IMR-90 (cell line): ENCODE data around the gene CTPS2.

Source experiments
- BHLHE40 ChIP-seq: fragments of 150-350 bp; IDR thresholded peaks from 2 replicates; pipeline ENCODE4 v1.6.1; 2016; ENCODE audit warnings: mild to moderate bottlenecking, low read depth, low read length
- CEBPB ChIP-seq: IDR thresholded peaks from 2 replicates; pipeline ENCODE4 v1.6.1; 2012; ENCODE audit warnings: low read depth, low read length, improper control_type of control experiment
- CHD1 ChIP-seq: IDR thresholded peaks from 2 replicates; pipeline ENCODE4 v1.6.1; 2012; ENCODE audit warnings: low read depth, low read length, improper control_type of control experiment
- FOS ChIP-seq: fragments of 150-350 bp; IDR thresholded peaks from 2 replicates; pipeline ENCODE4 v1.6.1; 2016; ENCODE audit warnings: low read depth, low read length
- MAZ ChIP-seq: IDR thresholded peaks from 2 replicates; pipeline ENCODE4 v1.6.1; 2012; ENCODE audit warnings: low read depth, mild to moderate bottlenecking, low read length, improper control_type of control experiment, moderate library complexity, borderline replicate concordance
- MXI1 ChIP-seq: IDR thresholded peaks from 2 replicates; pipeline ENCODE4 v1.6.1; 2012; ENCODE audit warnings: low read depth, mild to moderate bottlenecking, low read length, moderate library complexity, borderline replicate concordance
- NFE2L2 ChIP-seq: fragments of 150-350 bp; IDR thresholded peaks from 2 replicates; pipeline ENCODE4 v1.6.1; 2016; ENCODE audit warnings: low read depth, mild to moderate bottlenecking, low read length
- POLR2A ChIP-seq: IDR thresholded peaks from 2 replicates; pipeline ENCODE4 v1.6.1; 2012; ENCODE audit warnings: mild to moderate bottlenecking, low read depth, low read length
- RAD21 ChIP-seq: IDR thresholded peaks from 2 replicates; pipeline ENCODE4 v1.6.1; 2012; ENCODE audit warnings: low read length, improper control_type of control experiment
- RCOR1 ChIP-seq: IDR thresholded peaks from 2 replicates; pipeline ENCODE4 v1.6.1; 2012; ENCODE audit warnings: mild to moderate bottlenecking, low read length, improper control_type of control experiment; ENCODE audit not compliant: insufficient replicate concordance
- RFX5 ChIP-seq: IDR thresholded peaks from 2 replicates; pipeline ENCODE4 v1.8.0; 2012; ENCODE audit warnings: low read depth, mild to moderate bottlenecking, low read length, moderate library complexity
- SMC3 ChIP-seq: fragments of 150-350 bp; IDR thresholded peaks from 2 replicates; pipeline ENCODE4 v1.6.1; 2016; ENCODE audit warnings: low read depth, mild to moderate bottlenecking, antibody characterized with exemption, low read length, moderate library complexity
- TF ChIP-seq, protein P1 (sequence below): conservative IDR thresholded peaks from 2 replicates; pipeline ENCODE4 v1.5.1; 2012; ENCODE audit warnings: mild to moderate bottlenecking, low read depth, low read length, improper control_type of control experiment
- TF ChIP-seq, protein P2 (sequence below): fragments of 150-350 bp; IDR thresholded peaks from 2 replicates; pipeline ENCODE4 v1.6.1; 2017; ENCODE audit warnings: mild to moderate bottlenecking, antibody characterized with exemption, low read length, low read depth

- TF ChIP-seq, protein P1, sequence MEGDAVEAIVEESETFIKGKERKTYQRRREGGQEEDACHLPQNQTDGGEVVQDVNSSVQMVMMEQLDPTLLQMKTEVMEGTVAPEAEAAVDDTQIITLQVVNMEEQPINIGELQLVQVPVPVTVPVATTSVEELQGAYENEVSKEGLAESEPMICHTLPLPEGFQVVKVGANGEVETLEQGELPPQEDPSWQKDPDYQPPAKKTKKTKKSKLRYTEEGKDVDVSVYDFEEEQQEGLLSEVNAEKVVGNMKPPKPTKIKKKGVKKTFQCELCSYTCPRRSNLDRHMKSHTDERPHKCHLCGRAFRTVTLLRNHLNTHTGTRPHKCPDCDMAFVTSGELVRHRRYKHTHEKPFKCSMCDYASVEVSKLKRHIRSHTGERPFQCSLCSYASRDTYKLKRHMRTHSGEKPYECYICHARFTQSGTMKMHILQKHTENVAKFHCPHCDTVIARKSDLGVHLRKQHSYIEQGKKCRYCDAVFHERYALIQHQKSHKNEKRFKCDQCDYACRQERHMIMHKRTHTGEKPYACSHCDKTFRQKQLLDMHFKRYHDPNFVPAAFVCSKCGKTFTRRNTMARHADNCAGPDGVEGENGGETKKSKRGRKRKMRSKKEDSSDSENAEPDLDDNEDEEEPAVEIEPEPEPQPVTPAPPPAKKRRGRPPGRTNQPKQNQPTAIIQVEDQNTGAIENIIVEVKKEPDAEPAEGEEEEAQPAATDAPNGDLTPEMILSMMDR, result no peak
- TF ChIP-seq RAD21 (no peak), POLR2A (no peak), CHD1 (no peak), RCOR1 (no peak), NFE2L2 (no peak), BHLHE40 (no peak), RFX5 (no peak), MAZ (no peak), MXI1 (no peak), SMC3 (no peak), CEBPB (no peak), FOS (no peak)
- TF ChIP-seq, protein P2, sequence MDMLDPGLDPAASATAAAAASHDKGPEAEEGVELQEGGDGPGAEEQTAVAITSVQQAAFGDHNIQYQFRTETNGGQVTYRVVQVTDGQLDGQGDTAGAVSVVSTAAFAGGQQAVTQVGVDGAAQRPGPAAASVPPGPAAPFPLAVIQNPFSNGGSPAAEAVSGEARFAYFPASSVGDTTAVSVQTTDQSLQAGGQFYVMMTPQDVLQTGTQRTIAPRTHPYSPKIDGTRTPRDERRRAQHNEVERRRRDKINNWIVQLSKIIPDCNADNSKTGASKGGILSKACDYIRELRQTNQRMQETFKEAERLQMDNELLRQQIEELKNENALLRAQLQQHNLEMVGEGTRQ, result no peak
These were observed 134.9 kb downstream of the CTPS2 start for GRCh38 chrX:16577483-16578029.
